HCT116 (cell line): ENCODE results near the gene FGF8. TPM values are rescaled to one million over a fixed set of nuclear protein-coding genes. Genes with fewer than 3 reads are reported as not detected.

ENCODE experiments used
- ATAC-seq: fragments of 200-7000 bp; cut with Tn5 transposase; 2 replicates; pipeline ENCODE4 v1.9.1; 2020; ENCODE audit warnings: mild to moderate bottlenecking, moderate library complexity
- BruUV-seq: library from RNA; stranded (reverse); fragments of 400-500 nt; replicated peaks from 2 replicates; lab custom pipeline; 2021; lab: Mats Ljungman, UMichigan
- CTCF ChIA-PET: fragments of 300-600 bp; sonication (Branson Sonifier 250); formaldehyde crosslinking; loops from one replicate; lab custom pipeline; 2021; ENCODE audit warnings: antibody characterized with exemption; lab: Charles Lee
- POLR2A ChIA-PET: fragments of 300-600, 350-600 bp; sonication (Branson Sonifier 250); formaldehyde crosslinking; loops from one replicate; lab custom pipeline; 2021; ENCODE audit warnings: antibody characterized with exemption; lab: Charles Lee
- RAD21 ChIA-PET, 2 experiments: fragments of 300-600 bp; sonication (Branson Sonifier 250); formaldehyde crosslinking; loops; one replicate each; lab custom pipeline; 2023; ENCODE audit warnings: low total read pairs in 2 of 2; ENCODE audit not compliant: uncharacterized antibody in 2 of 2, unreplicated experiment in 2 of 2, low non-redundant PET in 1 of 2; lab: Charles Lee
- DNase-seq: peaks from one replicate; pipeline ENCODE4 v3.0.0-alpha.2; 2010; ENCODE audit warnings: low read depth, low spot score
- H2AFZ ChIP-seq: fragments of 200-600 bp; shearing (Covaris generic), sonication (generic); 2 replicates; pipeline ENCODE4 v1.6.1; 2017; ENCODE audit warnings: low read depth, mixed run types, mixed read lengths, antibody characterized with exemption, low read length; ENCODE audit not compliant: poor library complexity, severe bottlenecking
- H3K27ac ChIP-seq: 2 replicates; pipeline ENCODE4 v1.5.1; 2012; ENCODE audit warnings: low read depth, low read length
- H3K27me3 ChIP-seq: fragments of 200-600 bp; sonication (generic); 2 replicates; pipeline ENCODE4 v1.6.1; 2016; ENCODE audit warnings: mixed run types, low read length, mixed read lengths; ENCODE audit not compliant: insufficient read depth
- H3K36me3 ChIP-seq, 2 experiments: fragments of 200-500 bp in 1 of 2; fragments of 200-600 bp in 1 of 2; sonication (Bioruptor generic) in 1 of 2; sonication (generic) in 1 of 2; 2 replicates each; pipeline versions ENCODE4 v1.5.1 to v1.6.1; 2014 to 2016; ENCODE audit warnings: low read length in 2 of 2, inconsistent platforms in 1 of 2, mixed read lengths in 1 of 2, mixed run types in 1 of 2; ENCODE audit not compliant: insufficient read depth in 2 of 2, control insufficient read depth in 1 of 2
- H3K4me1 ChIP-seq, 2 experiments: fragments of 200-600 bp in 1 of 2; sonication (generic) in 1 of 2; 2 replicates each; pipeline versions ENCODE4 v1.5.1 to v1.6.1; 2012 to 2017; ENCODE audit warnings: low read length in 2 of 2, inconsistent platforms in 1 of 2, mild to moderate bottlenecking in 1 of 2, mixed read lengths in 1 of 2, mixed run types in 1 of 2, moderate library complexity in 1 of 2; ENCODE audit not compliant: insufficient read depth in 2 of 2, control insufficient read depth in 1 of 2
- H3K4me2 ChIP-seq: fragments of 200-600 bp; sonication (generic); 2 replicates; pipeline ENCODE4 v1.6.1; 2017; ENCODE audit warnings: mixed run types, low read length, mixed read lengths
- H3K4me3 ChIP-seq, 2 experiments: fragments of 200-600 bp in 1 of 2; sonication (generic) in 1 of 2; replicated peaks in 1 of 2; 2 replicates each; pipeline ENCODE4 v1.5.1; 2011 to 2016; ENCODE audit warnings: low read length in 2 of 2, control low read depth in 1 of 2, low read depth in 1 of 2, mild to moderate bottlenecking in 1 of 2, mixed read lengths in 1 of 2, mixed run types in 1 of 2
- H3K79me2 ChIP-seq: fragments of 200-600 bp; sonication (generic); 2 replicates; pipeline ENCODE4 v1.6.1; 2017; ENCODE audit warnings: mild to moderate bottlenecking, mixed run types, low read length, moderate library complexity, mixed read lengths; ENCODE audit not compliant: insufficient read depth
- H3K9ac ChIP-seq: fragments of 200-600 bp; sonication (generic); 2 replicates; pipeline ENCODE4 v1.6.1; 2016; ENCODE audit warnings: low read length, mixed read lengths
- H3K9me2 ChIP-seq: fragments of 200-600 bp; sonication (generic), shearing (Covaris generic); 2 replicates; pipeline ENCODE4 v1.6.1; 2017; ENCODE audit warnings: mixed run types, mild to moderate bottlenecking, moderate library complexity; ENCODE audit not compliant: insufficient read depth
- H3K9me3 ChIP-seq, 2 experiments: fragments of 200-500 bp in 1 of 2; fragments of 200-600 bp in 1 of 2; sonication (Bioruptor generic) in 1 of 2; sonication (generic) in 1 of 2; 2 replicates each; pipeline ENCODE4 v1.6.1; 2014 to 2017; ENCODE audit warnings: low read length in 2 of 2, mixed read lengths in 2 of 2, inconsistent platforms in 1 of 2, low read depth in 1 of 2, mild to moderate bottlenecking in 1 of 2, mixed run types in 1 of 2, moderate library complexity in 1 of 2; ENCODE audit not compliant: control insufficient read depth in 1 of 2, insufficient read depth in 1 of 2
- H4K20me1 ChIP-seq: fragments of 200-600 bp; sonication (generic), shearing (Covaris generic); 2 replicates; pipeline ENCODE4 v1.6.1; 2017; ENCODE audit warnings: mixed run types, mild to moderate bottlenecking, moderate library complexity; ENCODE audit not compliant: insufficient read depth
- CEBPB ChIP-seq: IDR thresholded peaks from 2 replicates; pipeline ENCODE4 v1.6.1; 2012; ENCODE audit warnings: low read depth
- CTCF ChIP-seq, 3 experiments: fragments of 200-600 bp in 1 of 3; sonication (generic) in 1 of 3; IDR thresholded peaks in 2 of 3; conservative IDR thresholded peaks in 1 of 3; 2 replicates each; pipeline ENCODE4 v1.5.1; 2012 to 2017; ENCODE audit warnings: low read depth in 2 of 3, low read length in 2 of 3, antibody characterized with exemption in 1 of 3, borderline replicate concordance in 1 of 3, control low read depth in 1 of 3, mild to moderate bottlenecking in 1 of 3, mixed read lengths in 1 of 3, mixed run types in 1 of 3, moderate library complexity in 1 of 3; ENCODE audit not compliant: insufficient read depth in 1 of 3
- EGR1 ChIP-seq: IDR thresholded peaks from 2 replicates; pipeline ENCODE4 v1.6.1; 2012; ENCODE audit warnings: low read depth
- ELF1 ChIP-seq: IDR thresholded peaks from 2 replicates; pipeline ENCODE4 v1.6.1; 2012; ENCODE audit warnings: low read depth, borderline replicate concordance
- EZH2 ChIP-seq: fragments of 200-600 bp; sonication (generic); IDR thresholded peaks from 2 replicates; pipeline ENCODE4 v1.6.1; 2017; ENCODE audit warnings: antibody characterized with exemption, mixed run types
- EZH2phosphoT487 ChIP-seq: fragments of 200-600 bp; IDR thresholded peaks from 2 replicates; pipeline ENCODE4 v1.6.1; 2018; ENCODE audit warnings: antibody characterized with exemption, borderline replicate concordance
- FOSL1 ChIP-seq: IDR thresholded peaks from 2 replicates; pipeline ENCODE4 v1.6.1; 2012; ENCODE audit warnings: low read depth
- JUND ChIP-seq: IDR thresholded peaks from 2 replicates; pipeline ENCODE4 v1.6.1; 2012
- MAX ChIP-seq: IDR thresholded peaks from 2 replicates; pipeline ENCODE4 v1.6.1; 2012
- POLR2A ChIP-seq: IDR thresholded peaks from 2 replicates; pipeline ENCODE4 v1.7.0; 2011; ENCODE audit warnings: borderline replicate concordance; ENCODE audit not compliant: insufficient read depth, insufficient read length; ENCODE audit errors: extremely low read depth
- POLR2AphosphoS5 ChIP-seq: IDR thresholded peaks from 2 replicates; pipeline ENCODE4 v1.6.1; 2011; ENCODE audit warnings: mild to moderate bottlenecking, low read depth, low read length, moderate library complexity
- REST ChIP-seq: IDR thresholded peaks from 2 replicates; pipeline ENCODE4 v1.6.1; 2012; ENCODE audit warnings: low read depth
- SIN3A ChIP-seq: IDR thresholded peaks from 2 replicates; pipeline ENCODE4 v1.6.1; 2012; ENCODE audit warnings: low read depth
- SRF ChIP-seq: IDR thresholded peaks from 2 replicates; pipeline ENCODE4 v1.6.1; 2012; ENCODE audit warnings: low read depth
- YY1 ChIP-seq: IDR thresholded peaks from 2 replicates; pipeline ENCODE4 v1.6.1; 2011; ENCODE audit warnings: low read length, low read depth, moderate library complexity, mild to moderate bottlenecking; ENCODE audit not compliant: insufficient replicate concordance; ENCODE audit errors: extremely low read depth
- ZFX ChIP-seq: fragments of 450-650 bp; IDR thresholded peaks from 2 replicates; pipeline ENCODE4 v1.6.1; 2017
- ZNF274 ChIP-seq: fragments of 200-500 bp; sonication (Bioruptor generic); IDR thresholded peaks from 2 replicates; pipeline ENCODE4 v1.6.1; 2014; ENCODE audit warnings: mild to moderate bottlenecking, low read depth, low read length, inconsistent platforms
- intact Hi-C: fragments of 100-400 bp; cut with micrococcal nuclease; formaldehyde crosslinking; loops from 2 replicates; pipeline ENCODE4 v1.10.0; 2022
- total RNA-seq: library from RNA; stranded (reverse); gene quantifications from one replicate; pipeline ENCODE4 v1.2.1, GENCODE V29; 2021; ENCODE audit not compliant: unreplicated experiment

FGF8 gene
- total RNA-seq, 1 experiment from 2014 or later: 2.7 TPM

DNA sequence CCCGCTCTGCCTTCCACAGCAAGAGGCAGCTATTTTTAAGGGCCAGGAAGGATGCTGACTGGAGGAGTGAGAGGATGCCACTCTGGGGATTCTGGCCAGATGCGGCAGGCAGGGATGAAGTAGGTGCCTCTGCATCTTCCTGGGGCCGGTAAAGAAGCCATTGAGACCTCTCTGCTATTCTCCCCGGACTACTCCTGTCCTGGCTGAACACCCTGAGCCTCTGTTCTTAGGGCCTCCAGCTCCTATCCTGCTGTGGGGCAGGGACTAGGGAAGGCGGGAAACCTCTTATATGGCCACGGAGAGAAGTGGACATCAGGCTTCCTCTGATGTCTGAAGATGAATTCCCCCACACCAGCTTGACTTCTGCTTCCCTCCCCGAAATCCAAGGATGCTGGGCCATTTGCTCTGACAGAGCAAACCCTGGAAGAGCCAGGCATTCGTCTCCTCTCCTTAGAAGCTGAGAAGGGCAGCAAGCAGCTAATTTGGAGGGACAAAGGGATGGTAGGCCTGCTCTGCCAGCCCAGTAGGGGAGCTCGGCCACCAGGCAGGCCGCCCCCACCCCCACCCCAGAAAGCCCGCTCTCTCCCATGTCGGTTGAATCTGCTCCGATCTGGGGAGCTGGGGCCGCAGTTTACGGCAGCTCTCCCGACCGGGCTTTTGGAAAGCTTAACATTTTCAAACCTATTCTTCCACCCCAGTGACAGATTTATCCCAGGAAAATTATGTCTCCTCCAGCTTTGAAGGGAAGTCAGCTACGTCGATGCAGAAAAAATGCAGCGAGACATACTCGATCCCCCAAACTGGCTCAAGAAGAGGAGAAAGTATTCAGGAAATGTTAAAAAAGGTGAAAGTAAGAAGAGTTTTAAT lies 2.8 kb downstream of the FGF8 start (continued):
- TF ChIP-seq EZH2: no peak

DNA sequence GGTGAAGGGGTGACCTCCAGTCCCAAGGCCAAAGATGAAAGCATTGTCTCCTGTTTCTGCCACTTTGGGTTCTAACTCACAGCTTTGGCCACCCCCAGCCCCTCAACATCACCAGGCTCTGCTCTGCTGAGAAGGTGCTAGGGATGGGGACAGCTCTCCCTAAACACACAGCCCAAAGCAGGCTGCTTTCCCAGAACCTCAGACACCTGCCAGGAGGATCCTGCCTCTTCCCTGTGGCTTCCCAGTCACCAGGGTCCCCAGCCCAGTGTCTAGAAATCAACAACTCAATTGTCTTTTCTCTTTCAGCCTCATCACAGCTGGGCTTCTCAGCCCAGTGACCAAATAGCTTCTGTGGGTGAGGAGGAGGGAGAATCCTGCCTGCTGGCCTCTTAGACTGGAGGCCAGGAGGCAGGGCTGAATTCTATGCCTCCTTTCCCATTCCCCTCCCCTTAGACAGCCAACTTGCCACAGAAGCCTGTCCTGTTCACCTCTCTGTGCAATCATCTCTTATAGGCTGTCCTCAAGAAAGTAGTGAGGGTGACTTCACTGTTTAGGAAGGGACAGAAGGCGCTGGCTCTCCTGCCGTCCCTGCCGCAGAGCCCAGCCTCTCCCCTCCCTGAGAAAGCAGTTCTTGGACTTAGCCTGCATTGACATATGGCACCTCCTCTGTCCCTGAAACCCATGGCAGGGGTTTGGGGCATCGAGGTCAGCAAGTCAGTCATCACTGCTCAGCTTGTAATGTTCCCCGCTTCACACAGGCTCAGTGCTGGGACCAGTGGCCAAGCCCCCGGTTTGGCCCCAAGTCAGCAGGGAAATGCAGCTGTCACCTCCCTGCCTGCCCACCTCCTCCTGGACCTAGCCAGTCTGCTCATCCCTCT lies 3.7 kb downstream of the FGF8 start:
- Histone ChIP-seq H3K9ac (no peak overlapping the region), H3K27ac (no peak overlapping the region), H4K20me1 (no peaks in the 10 kb centered on the region), H3K4me2 (no peak overlapping the region), H3K79me2 (no peaks in the 10 kb centered on the region), H2AFZ (no peak overlapping the region), H3K9me2 (no peaks in the 10 kb centered on the region), H3K36me3 (no peaks in the 10 kb centered on the region), H3K27me3 (no peaks in the 10 kb centered on the region), H3K9me3 (no peaks in the 10 kb centered on the region), H3K4me3 (no peak overlapping the region), H3K4me1 (no peaks in the 10 kb centered on the region)
- DNase-seq: no peak
- CTCF ChIA-PET: interaction anchor here (1.3 to 3.6 kb wide), 3 partner anchors 9 to 305 kb away, joined by 3 to 22 read pairs (median 10); no protein-coding TSS in a partner anchor
- intact Hi-C loops: no loop called here
- no TSS peak for BruUV-seq
- RAD21 ChIA-PET: interaction anchor here (0.9 to 1.1 kb wide), 2 partner anchors 170 kb away, joined by 3 to 4 read pairs; no protein-coding TSS in a partner anchor
- no peak for ATAC-seq
- POLR2A ChIA-PET: interaction anchor here (1.7 kb wide), 1 partner anchor 12 kb away, joined by 5 read pairs; the partner anchor contains the start of gene NPM3
- TF ChIP-seq ZFX: no peak
- TF ChIP-seq SIN3A: no peak
- TF ChIP-seq EZH2: no peak
- TF ChIP-seq CTCF (IDR thresholded peaks at IDR 0.05 in 2 of 3, conservative IDR thresholded peaks at IDR 0.05 in 1 of 3; ENCODE audit: borderline replicate concordance in 1 of 3, insufficient read depth in 1 of 3, low read depth in 2 of 3, low read length in 2 of 3): no peak
- no peak for TF ChIP-seq POLR2A
- TF ChIP-seq POLR2AphosphoS5: no peak
- TF ChIP-seq YY1: no peak
- no peak for TF ChIP-seq CEBPB
- TF ChIP-seq ZNF274: no peak
- TF ChIP-seq EZH2phosphoT487: no peak
- no peak for TF ChIP-seq REST
- TF ChIP-seq SRF: no peak
- TF ChIP-seq EGR1: no peak
- no peak for TF ChIP-seq MAX
- no peak for TF ChIP-seq JUND
- no peak for TF ChIP-seq ELF1
- TF ChIP-seq FOSL1: no peak
